HepG2 (cell line): ENCODE measurements around the gene RRAD. TPM values are rescaled to one million over a fixed set of nuclear protein-coding genes. Genes with fewer than 3 reads are reported as not detected.

Source experiments
- ATF7 ChIP-seq, 2 experiments: fragments of 450-650 bp in 1 of 2; sonication (generic) in 1 of 2; formaldehyde crosslinking in 1 of 2; IDR thresholded peaks; 2 replicates each; pipeline versions ENCODE4 v1.4.0 to v1.6.1; 2016 to 2020; ENCODE audit warnings: antibody characterized with exemption in 1 of 2, mild to moderate bottlenecking in 1 of 2, missing genetic modification reagents in 1 of 2
- BRF2 ChIP-seq: sonication (generic); formaldehyde crosslinking; IDR thresholded peaks from 2 replicates; pipeline ENCODE4 v1.8.1; 2022; ENCODE audit warnings: mild to moderate bottlenecking, missing genetic modification reagents
- CENPT ChIP-seq: sonication (generic); formaldehyde crosslinking; IDR thresholded peaks from 2 replicates; pipeline ENCODE4 v1.8.0; 2022; ENCODE audit warnings: low read depth, mild to moderate bottlenecking, moderate library complexity, missing genetic modification reagents
- DMTF1 ChIP-seq: sonication (generic); formaldehyde crosslinking; IDR thresholded peaks from 2 replicates; pipeline ENCODE4 v1.4.0; 2020; ENCODE audit warnings: mild to moderate bottlenecking, missing genetic modification reagents
- FUBP1 ChIP-seq: sonication (generic); formaldehyde crosslinking; IDR thresholded peaks from 2 replicates; pipeline ENCODE4 v1.5.1; 2020; ENCODE audit warnings: missing genetic modification reagents, mild to moderate bottlenecking, borderline replicate concordance
- GTF3A ChIP-seq: sonication (generic); formaldehyde crosslinking; conservative IDR thresholded peaks from 2 replicates; pipeline ENCODE4 v1.4.0; 2020; ENCODE audit warnings: mild to moderate bottlenecking, missing genetic modification reagents
- NFAT5 ChIP-seq: sonication (generic); formaldehyde crosslinking; IDR thresholded peaks from 2 replicates; pipeline ENCODE4 v1.4.0; 2020; ENCODE audit warnings: missing genetic modification reagents
- SETDB1 ChIP-seq: sonication (generic); formaldehyde crosslinking; IDR thresholded peaks from 2 replicates; pipeline ENCODE4 v1.5.1; 2020; ENCODE audit warnings: missing genetic modification reagents, mild to moderate bottlenecking, borderline replicate concordance
- TEAD3 ChIP-seq: optimal IDR thresholded peaks from 2 replicates; pipeline ENCODE3; 2016; ENCODE audit warnings: borderline replicate concordance
- TOPORS ChIP-seq: sonication (generic); formaldehyde crosslinking; IDR thresholded peaks from 2 replicates; pipeline ENCODE4 v1.8.0; 2023; ENCODE audit warnings: mild to moderate bottlenecking, missing genetic modification reagents
- ZNF687 ChIP-seq: sonication (generic); formaldehyde crosslinking; IDR thresholded peaks from 2 replicates; pipeline ENCODE4 v1.5.1; 2020; ENCODE audit warnings: mild to moderate bottlenecking, missing genetic modification reagents, moderate library complexity
- ZNF83 ChIP-seq: sonication (generic); formaldehyde crosslinking; IDR thresholded peaks from 2 replicates; pipeline ENCODE4 v1.4.0; 2020; ENCODE audit warnings: missing genetic modification reagents, mild to moderate bottlenecking, borderline replicate concordance
- polyA plus RNA-seq, 8 experiments: library from polyadenylated mRNA; depleted of rRNA in 3 of 8; stranded (reverse) in 7 of 8; unstranded in 1 of 8; fragments of >200 nt; fragmentation: Illumina TruSeq in 4 of 8; extraction: Trizol in 4 of 8; gene quantifications; 2 replicates each; pipeline versions ENCODE4 v1.2.1 to v1.2.3, GENCODE V29; 2011 to 2016; ENCODE audit warnings: low read depth in 4 of 8, missing spikeins in 1 of 8, mixed read lengths in 1 of 8; ENCODE audit not compliant: insufficient read depth in 1 of 8
- total RNA-seq, 5 experiments: library from RNA; depleted of rRNA; stranded (reverse); fragments of >200 nt; fragmentation: Illumina TruSeq; extraction: Trizol; gene quantifications; 2 replicates each; pipeline ENCODE4 v1.2.3, GENCODE V29; 2016; ENCODE audit warnings: low read depth in 1 of 5

Gene RRAD
- total and polyA plus RNA-seq, 2 of the 13 experiments (the other 11 are each of a cell fraction or from before 2014, with no cell fraction given): 0.80 to 1.1 TPM

- TF ChIP-seq ZNF687 (CRISPR knock-in tag) (0 out of 2 replicates have a peak, but pooled peaks have one; percentile 11), DMTF1 (CRISPR knock-in tag) (no peak), BRF2 (CRISPR knock-in tag) (no peak), CENPT (CRISPR knock-in tag) (no peak), TOPORS (CRISPR knock-in tag) (no peak), GTF3A (no peak), NFAT5 (no peak), ATF7 (IDR thresholded peaks at IDR 0.05) (no peak), ATF7 (CRISPR knock-in tag; IDR thresholded peaks at IDR 0.05) (no peak), TEAD3 (CRISPR knock-in tag) (peak; percentile 85), SETDB1 (CRISPR knock-in tag) (no peak), ZNF83 (CRISPR knock-in tag) (no peak), FUBP1 (CRISPR knock-in tag) (no peak)
Observed at GRCh38 chr16:66947302-66948065, 22.1 kb upstream of the RRAD start (continued).
